Fibroblast of skin of scalp (primary cell): ENCODE data around the gene NUP62CL. TPM values are rescaled to one million over a fixed set of nuclear protein-coding genes. Genes with fewer than 3 reads are reported as not detected.
"Not testable (repeated sequence)": the region's sequence is repeated elsewhere in the genome, so short reads cannot be mapped to it uniquely, and the experiment has no call there.

Experiments
- DNase-seq: peaks from one replicate; pipeline ENCODE4 v3.0.0-alpha.2; 2013
- polyA plus RNA-seq, 2 experiments: library from polyadenylated mRNA; unstranded; fragments of 120-200 nt; gene quantifications; one replicate each; pipeline ENCODE4 v1.2.1, GENCODE V29; 2013; ENCODE audit not compliant: insufficient read length in 2 of 2

Gene NUP62CL, protein sequence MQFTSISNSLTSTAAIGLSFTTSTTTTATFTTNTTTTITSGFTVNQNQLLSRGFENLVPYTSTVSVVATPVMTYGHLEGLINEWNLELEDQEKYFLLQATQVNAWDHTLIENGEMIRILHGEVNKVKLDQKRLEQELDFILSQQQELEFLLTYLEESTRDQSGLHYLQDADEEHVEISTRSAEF
- polyA plus RNA-seq (2013, experiment 1 of 2; ENCODE audit: insufficient read length): not detected
- polyA plus RNA-seq (2013, experiment 2 of 2; ENCODE audit: insufficient read length): not detected

DNA sequence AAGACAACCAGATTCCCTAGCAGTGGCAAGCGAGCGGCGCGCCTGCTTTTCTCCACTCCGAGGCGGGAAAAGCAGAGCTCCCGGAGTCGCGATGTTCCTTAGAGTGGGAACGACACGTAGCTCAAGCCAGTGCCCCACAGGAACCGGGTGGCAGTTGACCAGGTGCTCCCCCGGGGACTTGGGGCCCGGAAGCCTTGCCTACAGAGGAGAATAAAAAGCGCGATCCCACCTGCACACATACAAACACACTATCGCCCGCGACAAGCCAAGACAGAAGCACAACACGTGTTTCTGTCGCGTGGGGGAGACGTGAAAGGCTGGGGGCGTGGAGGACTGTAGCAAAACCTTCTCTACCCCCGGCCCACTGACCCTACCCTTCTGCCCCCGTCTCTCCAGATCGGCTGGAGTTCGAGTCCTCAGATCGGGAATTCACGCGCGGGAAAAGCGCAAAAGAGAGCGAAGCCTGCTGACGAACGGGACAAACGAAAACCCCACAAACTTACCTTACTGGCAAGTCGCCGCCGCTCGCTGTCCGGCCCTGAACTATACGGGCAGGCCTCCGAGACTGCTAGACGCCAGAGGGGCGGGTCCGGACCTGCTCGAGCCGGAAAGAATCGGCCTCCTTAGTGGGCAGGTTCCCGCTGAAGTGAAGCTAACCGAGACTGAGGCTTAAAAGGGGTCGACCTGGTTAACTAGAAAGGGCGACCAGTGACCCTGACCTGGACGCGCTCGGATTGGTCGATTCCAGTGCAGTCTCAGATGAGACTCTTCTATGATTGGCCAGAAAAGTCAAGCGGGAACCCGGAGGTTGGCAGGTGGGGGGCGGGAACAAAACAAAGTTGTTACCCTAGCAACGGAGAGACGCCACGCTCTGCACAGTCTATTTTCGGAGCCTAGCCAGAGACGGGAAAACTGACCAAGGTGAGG is at the start of gene NUP62CL, which contains the start of gene DNAAF6:
TSS of gene NUP62CL (minus strand) at position 664 of the 927 bp plus-strand sequence. CDS start 31,287 bp downstream, outside the sequence.
TSS of gene DNAAF6 (plus strand) at position 842 of the 927 bp plus-strand sequence. CDS start 6,265 bp downstream, outside the sequence.
- DNase-seq: peak; percentile 20

DNA sequence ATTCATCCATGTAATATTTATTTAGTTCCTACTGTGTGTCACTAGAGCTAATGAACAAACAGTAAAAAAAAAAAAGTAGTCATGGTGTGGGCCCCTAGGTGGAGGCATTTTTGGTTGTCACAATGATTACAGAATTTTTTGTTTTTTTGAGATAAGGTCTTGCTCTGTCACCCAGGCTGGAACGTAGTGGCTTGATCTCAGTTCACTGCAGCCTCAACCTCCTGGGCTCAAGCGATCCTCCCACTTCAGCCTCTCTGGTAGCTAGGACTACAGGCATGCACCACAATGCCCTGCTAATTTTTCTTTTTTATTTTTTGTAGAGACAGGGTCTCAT is 22.2 kb upstream of the NUP62CL start:
- no peak for DNase-seq

DNA sequence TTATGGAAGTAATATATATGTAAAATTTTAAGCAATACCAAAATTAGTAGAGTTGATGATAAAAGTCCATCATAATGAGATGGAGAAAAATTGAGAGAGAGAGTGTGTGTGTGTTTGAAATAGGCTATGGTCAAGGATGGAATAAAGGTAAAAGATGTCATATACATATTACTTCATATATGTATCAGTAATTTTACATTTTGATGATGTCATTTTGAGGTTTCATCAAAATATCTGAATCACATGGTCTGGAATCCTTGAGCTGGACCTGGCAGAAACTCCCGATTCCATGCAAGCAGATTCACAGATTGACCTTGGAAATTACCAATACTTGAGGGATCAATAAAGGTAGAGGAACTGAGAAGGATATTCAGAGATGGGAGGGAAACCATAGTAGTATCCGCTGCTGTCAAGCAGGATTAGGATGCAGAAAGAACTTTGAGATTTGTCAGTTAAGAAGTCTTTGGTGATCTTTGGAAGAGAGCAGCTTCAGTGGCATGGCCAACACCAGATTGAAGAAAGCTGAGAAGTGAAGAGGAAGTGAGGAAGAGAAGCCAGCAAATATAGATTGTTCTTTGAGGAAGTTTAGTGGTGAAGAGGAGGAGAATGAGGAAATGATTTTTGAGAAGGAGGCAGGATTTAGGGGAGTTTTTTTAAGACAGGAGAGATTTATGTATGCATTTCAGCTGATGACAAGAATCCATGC is 21.7 kb upstream of the NUP62CL start:
- no peak for DNase-seq

DNA sequence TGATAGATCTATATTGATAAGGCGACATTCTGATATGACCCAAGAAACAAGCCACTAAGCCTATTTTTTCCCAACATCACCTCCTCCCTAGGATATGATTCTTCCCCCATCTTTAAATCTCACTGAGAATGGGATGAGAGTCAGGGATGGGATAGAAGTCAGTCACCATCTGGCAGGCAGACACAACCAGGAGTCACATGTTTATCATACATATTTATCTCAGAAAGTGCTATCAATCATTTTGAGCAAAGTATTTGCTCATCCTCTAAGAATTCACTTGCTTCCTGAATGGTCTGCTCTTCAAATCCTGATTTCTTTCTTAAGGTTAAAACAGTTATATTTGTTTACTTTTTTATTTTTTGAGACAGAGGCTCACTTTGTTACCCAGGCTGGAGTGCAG is 20.5 kb upstream of the NUP62CL start:
- no peak for DNase-seq

DNA sequence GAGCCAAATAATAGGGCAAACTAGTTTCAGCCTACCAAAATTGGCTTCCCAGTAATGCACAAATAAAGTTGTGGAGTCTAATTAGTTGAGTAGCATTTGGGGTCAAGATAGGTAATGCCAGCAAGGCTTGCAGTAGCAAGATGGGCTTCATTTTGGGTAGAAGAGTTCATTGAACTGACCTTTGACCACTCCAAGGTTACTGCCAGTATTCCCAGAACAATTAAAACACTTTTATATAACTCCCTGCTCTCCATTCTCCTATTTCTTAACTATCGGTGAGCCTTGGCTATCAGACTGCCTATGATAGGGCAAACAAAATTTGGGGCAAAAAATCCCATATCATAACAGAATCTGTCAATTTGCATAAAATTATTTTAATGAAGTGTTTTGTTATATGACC is 7.2 kb upstream of the NUP62CL start:
- no peak for DNase-seq

DNA sequence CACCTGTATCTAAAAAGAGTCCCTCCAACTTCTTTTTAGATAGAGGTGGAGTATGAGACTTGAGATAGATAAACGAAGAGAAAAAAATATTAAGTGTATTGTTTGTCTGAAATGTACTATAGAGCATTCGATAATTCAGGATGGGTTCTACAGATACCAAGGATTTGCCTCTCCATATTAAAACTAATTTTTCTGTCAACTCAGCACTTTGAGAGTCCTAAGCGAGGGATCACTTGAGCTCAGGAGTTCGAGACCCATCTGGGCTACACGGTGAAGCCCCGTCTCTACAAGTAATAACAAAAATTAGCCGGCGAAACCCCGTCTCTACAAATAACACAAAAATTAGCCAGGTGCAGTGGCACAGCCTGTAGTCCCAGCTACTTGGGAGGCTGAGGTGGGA is 1.7 kb upstream of the NUP62CL start:
- no peak for DNase-seq

DNA sequence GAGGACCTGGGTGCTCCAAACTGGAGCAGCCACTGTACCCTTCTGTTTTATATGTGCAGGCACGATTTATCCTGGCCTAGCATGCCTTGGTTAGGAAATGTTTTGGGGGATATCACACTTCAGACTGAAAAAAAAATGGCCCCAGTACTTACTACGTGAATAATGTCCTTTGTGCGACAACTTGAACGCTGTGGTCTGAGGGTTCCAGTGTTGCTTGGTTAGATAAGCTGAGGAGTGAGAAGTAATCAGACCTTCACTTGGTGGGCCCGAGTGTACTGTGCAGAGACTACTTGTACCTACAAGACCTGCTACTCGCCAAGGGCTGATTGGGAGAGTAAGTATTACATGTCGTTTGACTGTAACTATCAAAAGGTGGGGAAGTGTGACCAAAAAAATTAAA is 856 bp upstream of the NUP62CL start:
- no peak for DNase-seq

DNA sequence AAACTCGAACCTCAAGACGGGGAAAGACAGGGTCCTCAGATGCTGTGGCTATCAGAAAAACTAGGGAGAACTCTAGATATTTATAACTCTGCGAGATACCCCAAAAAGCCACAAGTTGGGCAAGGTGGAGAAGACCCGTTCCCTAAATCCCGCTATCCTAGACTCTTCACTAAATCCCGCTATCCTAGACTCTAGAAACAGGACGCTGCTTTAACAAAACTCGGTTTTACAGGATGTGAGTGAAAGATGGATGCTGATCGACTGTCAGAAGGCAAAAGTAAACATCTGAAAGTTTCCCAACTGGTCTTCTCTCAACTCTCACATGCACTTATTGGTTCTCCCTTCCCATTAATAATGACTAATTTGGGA is 448 bp upstream of the NUP62CL start:
- DNase-seq: no peak

DNA sequence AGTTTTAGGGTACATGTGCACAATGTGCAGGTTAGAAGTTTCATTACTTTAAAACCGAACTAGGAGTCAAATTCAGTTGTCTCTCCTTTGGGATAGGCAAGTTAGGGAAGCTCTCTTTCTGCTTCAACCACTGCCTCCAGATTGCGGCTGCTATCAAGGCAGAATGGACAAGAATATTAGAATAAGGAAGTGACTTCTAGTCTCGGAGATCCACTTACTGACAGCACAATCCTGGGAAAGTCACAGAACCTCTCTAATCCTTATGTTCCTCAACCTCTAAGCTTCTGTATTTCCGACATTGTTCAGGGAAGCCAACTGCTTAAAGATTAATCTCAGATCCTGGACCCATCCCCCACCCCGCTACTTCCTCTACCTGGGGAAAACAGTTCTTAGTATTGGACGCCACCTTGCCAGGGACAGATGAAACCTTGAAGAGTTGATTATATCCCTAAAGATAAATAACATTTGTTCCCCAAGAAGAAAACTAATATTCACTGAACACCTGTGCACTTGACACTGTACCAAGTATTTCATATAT is 2.1 kb downstream of the NUP62CL start:
- no peak for DNase-seq

DNA sequence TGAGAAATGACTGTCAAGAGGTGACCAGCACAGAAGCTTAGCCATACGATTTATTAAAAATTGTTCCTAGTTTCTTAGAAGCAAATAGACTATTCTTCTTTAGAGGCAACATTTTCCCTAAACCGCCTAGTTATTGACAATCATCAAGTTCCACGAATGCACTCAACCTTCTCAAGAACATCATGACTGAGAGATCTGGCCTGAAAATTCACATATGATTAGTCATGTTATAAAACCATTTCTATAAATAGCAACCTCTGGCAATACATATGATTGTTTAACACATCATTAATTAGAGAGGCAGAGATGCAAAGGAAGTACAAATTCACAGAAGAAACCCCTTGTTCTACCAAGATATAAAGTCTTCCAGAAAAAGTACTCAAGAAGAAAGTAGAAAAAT is 6.7 kb downstream of the NUP62CL start:
- DNase-seq: no peak

DNA sequence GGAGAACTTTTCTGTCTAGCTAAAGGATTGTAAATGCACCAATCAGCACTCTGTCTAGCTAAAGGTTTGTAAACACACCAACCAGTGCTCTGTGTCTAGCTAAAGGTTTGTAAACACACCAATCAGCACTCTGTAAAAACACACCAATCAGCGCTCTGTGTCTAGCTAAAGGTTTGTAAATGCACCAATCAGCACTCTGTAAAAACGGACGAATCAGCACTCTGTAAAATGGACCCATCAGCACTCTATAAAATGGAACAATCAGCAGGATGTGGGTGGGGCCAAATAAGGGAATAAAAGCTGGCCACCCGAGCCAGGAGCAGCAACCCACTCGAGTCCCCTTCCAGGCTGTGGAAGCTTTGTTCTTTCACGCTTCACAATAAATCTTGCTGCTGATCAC is 8.2 kb downstream of the NUP62CL start:
- not testable (repeated sequence) for DNase-seq

DNA sequence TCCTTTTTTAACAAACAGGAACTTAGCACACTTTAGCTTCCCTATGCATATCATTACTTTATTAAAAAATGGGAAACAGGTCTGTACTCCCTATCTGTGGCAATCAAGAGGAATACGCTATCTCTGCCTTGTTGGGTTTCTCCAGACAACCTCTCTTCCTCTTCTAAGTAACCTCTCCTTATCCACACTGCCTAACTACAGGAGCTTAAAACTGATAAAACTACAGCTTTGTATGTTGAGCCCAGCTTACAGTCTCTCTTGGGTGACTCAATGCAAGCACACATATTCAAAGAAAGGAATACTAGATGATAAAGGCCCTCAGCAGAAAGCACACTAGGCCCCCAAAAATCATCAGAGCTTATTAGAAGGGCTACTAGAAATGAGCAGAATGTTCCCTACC is 8.9 kb downstream of the NUP62CL start:
- DNase-seq: no peak

DNA sequence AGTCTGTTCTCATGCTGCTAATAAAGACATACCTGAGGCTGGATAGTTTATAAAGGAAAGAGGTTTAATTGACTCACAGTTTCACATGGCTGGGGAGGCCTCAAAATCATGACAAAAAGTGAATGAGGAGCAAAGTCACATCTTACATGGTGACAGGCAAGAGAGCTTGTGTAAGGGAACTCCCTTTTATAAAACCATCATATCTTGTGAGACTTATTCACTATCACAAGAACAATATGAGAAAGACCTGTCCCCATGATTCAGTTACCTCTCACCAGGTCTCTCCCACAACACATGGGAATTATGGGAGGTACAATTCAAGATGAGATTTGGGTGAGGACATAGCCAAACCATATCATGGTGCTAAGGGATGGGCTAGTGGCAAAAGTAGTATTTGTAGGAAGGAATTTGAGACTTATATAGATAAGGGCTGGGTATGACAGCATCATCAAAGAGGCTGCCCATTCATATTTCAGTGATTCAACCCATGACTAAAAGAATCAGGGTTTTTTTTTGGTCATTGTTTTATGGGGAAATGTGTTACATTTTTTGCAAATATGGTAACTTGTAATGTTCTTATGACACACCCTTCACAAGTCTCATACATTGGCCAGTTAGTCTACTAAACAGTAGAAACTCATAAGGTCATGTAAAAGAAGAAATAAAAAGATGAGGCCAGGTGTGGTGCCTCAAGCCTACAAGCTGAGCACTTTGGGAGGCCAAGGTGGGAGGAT is 34.7 kb downstream of the NUP62CL start:
- no peak for DNase-seq

DNA sequence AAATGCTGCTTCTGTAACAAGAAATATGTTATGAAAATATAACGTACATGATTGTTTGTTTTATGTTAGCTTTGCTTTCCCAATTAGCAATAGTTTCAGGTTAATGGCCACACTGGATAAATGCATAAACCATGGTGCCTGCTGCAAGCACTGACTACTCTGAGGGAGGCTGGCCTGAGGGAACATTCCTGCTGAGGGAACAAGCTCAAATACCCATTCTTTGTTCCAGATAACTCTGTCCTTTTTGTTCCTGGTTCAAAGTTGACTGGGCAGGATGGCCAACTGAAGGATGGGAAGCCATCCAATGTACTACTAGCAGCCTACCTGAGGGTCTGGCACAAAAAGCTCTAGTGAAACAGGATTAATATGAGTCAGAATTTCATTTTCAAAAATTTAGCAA is 37.5 kb downstream of the NUP62CL start:
- no peak for DNase-seq

DNA sequence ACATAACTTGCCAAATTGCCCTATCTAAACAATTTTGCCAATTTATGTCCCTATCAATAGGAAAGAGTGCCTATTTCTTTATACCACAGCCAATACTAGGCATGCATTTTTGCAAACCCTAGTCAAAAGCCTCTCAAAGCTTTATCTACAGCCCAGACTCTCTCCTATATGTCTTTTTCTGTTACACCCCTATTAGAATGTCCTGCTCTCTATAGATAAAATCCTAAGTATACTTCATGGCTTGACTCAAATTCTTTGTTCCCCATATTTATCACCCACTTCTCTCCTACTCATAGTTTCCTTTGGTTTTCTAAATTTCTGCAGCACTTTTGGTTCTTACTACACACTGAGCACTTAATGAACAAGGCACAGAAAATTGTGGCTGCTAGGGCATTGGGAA is 38.0 kb downstream of the NUP62CL start:
- no peak for DNase-seq

DNA sequence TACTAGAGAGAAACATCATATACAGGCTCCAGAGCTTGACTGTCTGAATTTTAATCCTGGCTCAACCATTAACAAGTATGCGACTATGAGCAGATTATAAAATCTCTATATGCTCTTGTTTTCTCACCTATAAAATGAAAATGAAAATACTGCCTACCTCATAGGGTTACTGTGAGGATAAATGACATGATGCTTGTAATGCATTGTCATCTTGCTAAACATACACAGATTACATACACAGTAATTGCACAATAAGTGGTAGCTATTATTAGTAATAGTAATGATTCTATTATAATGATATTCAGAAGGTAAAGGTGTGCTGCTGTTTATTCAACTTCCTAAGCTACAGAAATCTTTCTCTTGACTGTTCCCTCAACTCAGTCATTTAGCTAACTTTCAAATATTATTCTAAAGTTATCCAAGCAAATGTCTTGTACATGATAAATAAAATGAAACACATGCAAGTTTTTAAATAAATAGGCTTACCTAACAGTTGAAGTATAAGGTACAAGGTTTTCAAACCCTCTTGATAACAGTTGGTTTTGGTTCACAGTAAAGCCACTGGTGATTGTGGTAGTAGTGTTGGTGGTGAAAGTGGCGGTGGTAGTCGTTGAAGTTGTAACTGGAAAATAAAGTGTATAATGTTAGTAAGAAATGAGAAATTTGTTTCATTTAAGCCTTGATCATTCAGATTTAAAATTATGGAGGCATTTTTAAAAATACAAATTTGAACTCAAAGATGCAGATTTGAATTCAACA is 38.9 kb downstream of the NUP62CL start:
- DNase-seq: no peak

DNA sequence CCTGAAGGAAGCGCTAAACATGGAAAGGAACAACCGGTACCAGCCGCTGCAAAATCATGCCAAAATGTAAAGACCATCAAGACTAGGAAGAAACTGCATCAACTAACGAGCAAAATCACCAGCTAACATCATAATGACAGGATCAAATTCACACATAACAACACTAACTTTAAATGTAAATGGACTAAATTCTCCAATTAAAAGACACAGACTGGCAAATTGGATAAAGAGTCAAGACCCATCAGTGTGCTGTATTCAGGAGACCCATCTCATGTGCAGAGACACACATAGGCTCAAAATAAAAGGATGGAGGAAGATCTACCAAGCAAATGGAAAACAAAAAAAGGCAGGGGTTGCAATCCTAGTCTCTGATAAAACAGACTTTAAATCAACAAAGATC is 48.6 kb downstream of the NUP62CL start:
- not testable (repeated sequence) for DNase-seq

DNA sequence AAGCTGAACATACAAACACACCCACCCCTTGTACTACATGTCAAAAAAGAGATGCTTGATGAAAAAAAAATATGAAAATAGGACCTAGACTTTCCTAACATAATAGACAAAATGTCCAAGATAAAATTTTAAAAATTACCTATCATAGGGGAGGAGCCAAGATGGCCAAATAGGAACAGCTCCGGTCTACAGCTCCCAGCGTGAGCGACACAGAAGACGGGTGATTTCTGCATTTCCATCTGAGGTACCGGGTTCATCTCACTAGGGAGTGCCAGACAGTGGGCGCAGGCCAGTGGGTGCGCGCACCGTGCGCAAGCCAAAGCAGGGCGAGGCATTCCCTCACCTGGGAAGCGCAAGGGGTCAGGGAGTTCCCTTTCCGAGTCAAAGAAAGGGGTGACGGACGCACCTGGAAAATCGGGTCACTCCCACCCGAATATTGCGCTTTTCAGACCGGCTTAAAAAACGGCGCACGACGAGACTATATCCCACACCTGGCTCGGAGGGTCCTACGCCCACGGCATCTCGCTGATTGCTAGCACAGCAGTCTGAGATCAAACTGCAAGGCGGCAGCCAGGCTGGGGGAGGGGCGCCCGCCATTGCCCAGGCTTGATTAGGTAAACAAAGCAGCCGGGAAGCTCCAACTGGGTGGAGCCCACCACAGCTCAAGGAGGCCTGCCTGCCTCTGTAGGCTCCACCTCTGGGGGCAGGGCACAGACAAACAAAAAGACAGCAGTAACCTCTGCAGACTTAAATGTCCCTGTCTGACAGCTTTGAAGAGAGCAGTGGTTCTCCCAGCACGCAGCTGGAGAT is 50.4 kb downstream of the NUP62CL start:
- not testable (repeated sequence) for DNase-seq

DNA sequence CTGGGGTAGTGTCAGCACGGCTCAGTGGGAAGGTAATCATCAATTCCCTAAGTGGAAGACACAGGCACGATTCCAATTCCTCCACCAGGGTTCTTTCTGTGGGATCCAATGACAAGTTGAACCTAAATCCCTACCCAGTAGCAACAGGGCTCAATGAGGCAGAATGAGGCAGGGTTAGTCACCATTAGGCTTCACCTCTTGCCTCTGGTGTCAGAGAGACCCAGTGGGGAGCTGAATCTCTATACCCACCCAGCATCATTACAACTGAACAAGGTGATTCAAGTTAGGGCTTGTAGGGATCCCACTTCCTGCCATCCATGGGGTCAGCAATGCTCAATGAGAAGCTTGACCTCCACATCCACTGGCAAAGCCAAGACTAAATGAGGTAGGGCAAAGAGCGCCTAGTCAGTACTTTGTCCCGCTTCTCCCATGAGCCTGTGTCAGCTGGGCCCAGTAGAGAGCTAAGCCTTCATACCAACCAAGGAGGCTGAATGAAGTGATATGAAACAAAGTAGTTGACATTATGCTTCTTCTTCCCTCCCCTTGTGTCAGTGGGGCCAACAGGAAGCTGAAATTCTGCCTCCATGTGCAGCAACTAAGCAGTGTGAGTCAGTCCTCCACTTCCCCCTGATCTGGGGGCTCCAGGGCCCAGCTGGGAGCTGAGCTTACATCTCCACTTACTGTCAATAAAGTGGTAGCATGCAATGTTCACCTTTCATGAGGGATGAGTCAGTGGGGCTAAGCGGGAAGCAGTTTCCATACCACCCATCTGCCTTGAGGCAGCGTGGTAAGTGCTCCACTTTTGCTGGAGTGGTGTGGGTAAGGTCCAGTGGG is 51.2 kb downstream of the NUP62CL start:
- peak; percentile 15 for DNase-seq

DNA sequence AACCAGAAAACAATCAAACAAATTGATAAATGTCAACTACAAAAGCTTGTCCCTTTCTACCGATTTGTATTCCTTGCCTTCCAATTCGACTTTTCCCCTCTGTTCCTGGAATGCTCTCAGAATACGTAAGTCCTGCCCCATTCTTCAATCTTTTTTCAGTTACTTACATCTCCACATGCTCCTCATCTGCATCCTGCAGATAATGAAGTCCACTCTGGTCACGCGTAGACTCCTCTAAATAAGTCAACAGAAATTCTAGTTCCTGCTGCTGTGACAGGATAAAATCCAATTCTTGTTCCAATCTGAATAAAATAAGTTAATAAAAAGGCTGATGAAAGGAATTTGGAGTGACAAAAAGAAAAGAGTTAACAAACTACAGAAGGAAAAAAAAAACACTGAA is 53.2 kb downstream of the NUP62CL start:
- DNase-seq: no peak
